Ishikawa (cell line): ENCODE data around the gene PDP2.

Experiments used
- CEBPB ChIP-seq: IDR thresholded peaks from 2 replicates; pipeline ENCODE4 v1.6.1; 2012
- CREB1 ChIP-seq: IDR thresholded peaks from 2 replicates; pipeline ENCODE4 v1.6.1; 2012; ENCODE audit warnings: low read depth
- EGR1 ChIP-seq: IDR thresholded peaks from 2 replicates; pipeline ENCODE4 v1.6.1; 2012
- EP300 ChIP-seq: IDR thresholded peaks from 2 replicates; pipeline ENCODE4 v1.6.1; 2012; ENCODE audit warnings: borderline replicate concordance
- MAX ChIP-seq: IDR thresholded peaks from 2 replicates; pipeline ENCODE4 v1.6.1; 2012
- NFIC ChIP-seq: IDR thresholded peaks from 2 replicates; pipeline ENCODE4 v1.6.1; 2012
- RAD21 ChIP-seq: IDR thresholded peaks from 2 replicates; pipeline ENCODE4 v1.6.1; 2012; ENCODE audit warnings: low read depth
- TAF1 ChIP-seq: IDR thresholded peaks from 2 replicates; pipeline ENCODE4 v1.6.1; 2012; ENCODE audit warnings: low read depth, mild to moderate bottlenecking
- TCF12 ChIP-seq: IDR thresholded peaks from 2 replicates; pipeline ENCODE4 v1.6.1; 2012; ENCODE audit warnings: low read depth
- TEAD4 ChIP-seq: IDR thresholded peaks from 2 replicates; pipeline ENCODE4 v1.6.1; 2012
- YY1 ChIP-seq: IDR thresholded peaks from 2 replicates; pipeline ENCODE4 v1.6.1; 2012; ENCODE audit warnings: low read depth
- ZBTB7A ChIP-seq: IDR thresholded peaks from 2 replicates; pipeline ENCODE4 v1.6.1; 2012; ENCODE audit warnings: low read depth
- TF ChIP-seq, protein P1 (sequence below): IDR thresholded peaks from 2 replicates; pipeline ENCODE4 v1.6.1; 2012; ENCODE audit warnings: low read depth, mild to moderate bottlenecking

DNA sequence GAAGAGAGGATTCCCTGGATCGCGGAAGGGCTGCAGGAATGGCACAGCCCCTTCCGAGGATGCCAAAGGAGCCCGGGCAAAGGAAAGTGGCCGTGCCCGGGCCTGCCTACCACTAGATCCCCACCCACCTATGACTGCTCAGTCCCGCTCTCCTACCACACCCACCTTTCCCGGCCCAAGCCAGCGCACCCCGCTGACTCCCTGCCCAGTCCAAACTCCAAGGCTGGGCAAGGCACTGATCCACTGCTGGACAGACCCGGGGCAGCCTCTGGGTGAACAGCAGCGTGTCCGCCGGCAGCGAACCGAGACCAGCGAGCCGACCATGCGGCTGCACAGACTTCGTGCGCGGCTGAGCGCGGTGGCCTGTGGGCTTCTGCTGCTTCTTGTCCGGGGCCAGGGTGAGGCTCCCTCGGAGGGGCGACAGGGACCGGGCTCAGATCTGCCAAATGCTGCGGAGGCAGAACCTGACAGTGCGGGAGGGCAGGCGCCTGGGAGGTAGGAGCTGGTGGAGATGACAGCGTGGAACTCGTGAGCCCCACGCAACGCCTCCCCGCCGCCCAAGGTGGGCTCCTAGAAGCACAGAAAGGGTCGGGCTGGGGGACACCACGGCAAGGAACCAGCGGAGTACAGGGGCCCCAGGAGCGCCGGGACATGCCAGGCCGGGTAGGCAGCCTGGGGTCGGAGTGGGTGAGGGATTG is 55.1 kb downstream of the PDP2 start, which contains the start of gene CES2:
- no peak for TF ChIP-seq EP300
- no peak for TF ChIP-seq RAD21
- TF ChIP-seq ZBTB7A = no peak
- TF ChIP-seq TCF12 = no peak
- TF ChIP-seq CEBPB = no peak
- no peak for TF ChIP-seq YY1
- TF ChIP-seq TEAD4 = no peak
- TF ChIP-seq CREB1 = no peak
- TF ChIP-seq MAX = no peak
- TF ChIP-seq, protein P1, sequence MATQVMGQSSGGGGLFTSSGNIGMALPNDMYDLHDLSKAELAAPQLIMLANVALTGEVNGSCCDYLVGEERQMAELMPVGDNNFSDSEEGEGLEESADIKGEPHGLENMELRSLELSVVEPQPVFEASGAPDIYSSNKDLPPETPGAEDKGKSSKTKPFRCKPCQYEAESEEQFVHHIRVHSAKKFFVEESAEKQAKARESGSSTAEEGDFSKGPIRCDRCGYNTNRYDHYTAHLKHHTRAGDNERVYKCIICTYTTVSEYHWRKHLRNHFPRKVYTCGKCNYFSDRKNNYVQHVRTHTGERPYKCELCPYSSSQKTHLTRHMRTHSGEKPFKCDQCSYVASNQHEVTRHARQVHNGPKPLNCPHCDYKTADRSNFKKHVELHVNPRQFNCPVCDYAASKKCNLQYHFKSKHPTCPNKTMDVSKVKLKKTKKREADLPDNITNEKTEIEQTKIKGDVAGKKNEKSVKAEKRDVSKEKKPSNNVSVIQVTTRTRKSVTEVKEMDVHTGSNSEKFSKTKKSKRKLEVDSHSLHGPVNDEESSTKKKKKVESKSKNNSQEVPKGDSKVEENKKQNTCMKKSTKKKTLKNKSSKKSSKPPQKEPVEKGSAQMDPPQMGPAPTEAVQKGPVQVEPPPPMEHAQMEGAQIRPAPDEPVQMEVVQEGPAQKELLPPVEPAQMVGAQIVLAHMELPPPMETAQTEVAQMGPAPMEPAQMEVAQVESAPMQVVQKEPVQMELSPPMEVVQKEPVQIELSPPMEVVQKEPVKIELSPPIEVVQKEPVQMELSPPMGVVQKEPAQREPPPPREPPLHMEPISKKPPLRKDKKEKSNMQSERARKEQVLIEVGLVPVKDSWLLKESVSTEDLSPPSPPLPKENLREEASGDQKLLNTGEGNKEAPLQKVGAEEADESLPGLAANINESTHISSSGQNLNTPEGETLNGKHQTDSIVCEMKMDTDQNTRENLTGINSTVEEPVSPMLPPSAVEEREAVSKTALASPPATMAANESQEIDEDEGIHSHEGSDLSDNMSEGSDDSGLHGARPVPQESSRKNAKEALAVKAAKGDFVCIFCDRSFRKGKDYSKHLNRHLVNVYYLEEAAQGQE = no peak
- no peak for TF ChIP-seq TAF1
- no peak for TF ChIP-seq EGR1
- TF ChIP-seq NFIC = no peak
